Keratinocyte (primary cell): ENCODE measurements around the gene DDTL.
"Not testable (repeated sequence)": the region's sequence is repeated elsewhere in the genome, so short reads cannot be mapped to it uniquely, and the experiment has no call there.

Source experiments
- EZH2 ChIP-seq: IDR thresholded peaks from one replicate; pipeline ENCODE4 v1.6.1; 2012; ENCODE audit warnings: inconsistent platforms, mild to moderate bottlenecking, low read length, moderate library complexity
- TF ChIP-seq, protein P1 (sequence below), 3 experiments: IDR thresholded peaks in 1 of 3; conservative IDR thresholded peaks in 1 of 3; optimal IDR thresholded peaks in 1 of 3; 2 replicates in 2 of 3; 3 replicates in 1 of 3; pipeline versions ENCODE3 to v1.5.1; 2011; ENCODE audit warnings: low read length in 3 of 3, mild to moderate bottlenecking in 3 of 3, moderate library complexity in 2 of 3, control low read depth in 1 of 3, inconsistent platforms in 1 of 3; ENCODE audit not compliant: insufficient read depth in 2 of 3; ENCODE audit errors: extremely low read depth in 1 of 3

- TF ChIP-seq, protein P1, sequence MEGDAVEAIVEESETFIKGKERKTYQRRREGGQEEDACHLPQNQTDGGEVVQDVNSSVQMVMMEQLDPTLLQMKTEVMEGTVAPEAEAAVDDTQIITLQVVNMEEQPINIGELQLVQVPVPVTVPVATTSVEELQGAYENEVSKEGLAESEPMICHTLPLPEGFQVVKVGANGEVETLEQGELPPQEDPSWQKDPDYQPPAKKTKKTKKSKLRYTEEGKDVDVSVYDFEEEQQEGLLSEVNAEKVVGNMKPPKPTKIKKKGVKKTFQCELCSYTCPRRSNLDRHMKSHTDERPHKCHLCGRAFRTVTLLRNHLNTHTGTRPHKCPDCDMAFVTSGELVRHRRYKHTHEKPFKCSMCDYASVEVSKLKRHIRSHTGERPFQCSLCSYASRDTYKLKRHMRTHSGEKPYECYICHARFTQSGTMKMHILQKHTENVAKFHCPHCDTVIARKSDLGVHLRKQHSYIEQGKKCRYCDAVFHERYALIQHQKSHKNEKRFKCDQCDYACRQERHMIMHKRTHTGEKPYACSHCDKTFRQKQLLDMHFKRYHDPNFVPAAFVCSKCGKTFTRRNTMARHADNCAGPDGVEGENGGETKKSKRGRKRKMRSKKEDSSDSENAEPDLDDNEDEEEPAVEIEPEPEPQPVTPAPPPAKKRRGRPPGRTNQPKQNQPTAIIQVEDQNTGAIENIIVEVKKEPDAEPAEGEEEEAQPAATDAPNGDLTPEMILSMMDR (optimal IDR thresholded peaks at IDR 0.05 in 1 of 3, IDR thresholded peaks at IDR 0.05 in 1 of 3, conservative IDR thresholded peaks at IDR 0.05 in 1 of 3; ENCODE audit: extremely low read depth in 1 of 3, insufficient read depth in 2 of 3, low read length in 3 of 3): not testable (repeated sequence)
- TF ChIP-seq EZH2: not testable (repeated sequence)
Observed at GRCh38 chr22:23979557-23980240, 13.0 kb downstream of the DDTL start, which contains the start of gene GSTT2.
